MM.1S (cell line): ENCODE data around the gene FRY.

Experiments used
- DNase-seq: peaks from one replicate; pipeline ENCODE4 v3.0.0-alpha.2; 2015
- H2AFZ ChIP-seq: fragments of 300-600 bp; sonication (generic); 2 replicates; pipeline ENCODE4 v1.6.0; 2016; ENCODE audit warnings: antibody characterized with exemption, low read length
- H3F3A ChIP-seq: fragments of 300-600 bp; sonication (generic); 2 replicates; pipeline ENCODE4 v1.6.1; 2016; ENCODE audit warnings: mild to moderate bottlenecking, antibody characterized with exemption, low read length, moderate library complexity, mixed read lengths; ENCODE audit not compliant: insufficient read depth
- H3K27ac ChIP-seq: fragments of 300-600 bp; sonication (generic); 2 replicates; pipeline ENCODE4 v1.5.1; 2016; ENCODE audit warnings: mild to moderate bottlenecking, low read length
- H3K27me3 ChIP-seq: fragments of 300-600 bp; sonication (generic); replicated peaks from 2 replicates; pipeline ENCODE4 v1.6.0; 2016; ENCODE audit warnings: low read length; ENCODE audit not compliant: insufficient read depth
- H3K36me3 ChIP-seq: fragments of 300-600 bp; sonication (generic); replicated peaks from 2 replicates; pipeline ENCODE4 v1.6.1; 2016; ENCODE audit warnings: mild to moderate bottlenecking, low read length, mixed read lengths; ENCODE audit not compliant: insufficient read depth
- H3K4me1 ChIP-seq: fragments of 300-600 bp; sonication (generic); 2 replicates; pipeline ENCODE4 v1.6.1; 2016; ENCODE audit warnings: low read length, mixed read lengths
- H3K4me2 ChIP-seq: fragments of 300-600 bp; sonication (generic); 2 replicates; pipeline ENCODE4 v1.6.0; 2016; ENCODE audit warnings: low read depth, low read length
- H3K4me3 ChIP-seq: fragments of 300-600 bp; sonication (generic); 2 replicates; pipeline ENCODE4 v1.5.1; 2016; ENCODE audit warnings: low read length, mixed read lengths
- H3K79me2 ChIP-seq: fragments of 300-600 bp; sonication (generic); 2 replicates; pipeline ENCODE4 v1.6.1; 2016; ENCODE audit warnings: mixed run types, low read length, mixed read lengths
- H3K9ac ChIP-seq: fragments of 300-600 bp; sonication (generic); 2 replicates; pipeline ENCODE4 v1.6.1; 2016; ENCODE audit warnings: low read length, mixed read lengths
- H3K9me2 ChIP-seq: fragments of 300-600 bp; sonication (generic); replicated peaks from 2 replicates; pipeline ENCODE4 v1.6.1; 2016; ENCODE audit warnings: mild to moderate bottlenecking, low read length, mixed read lengths; ENCODE audit not compliant: insufficient read depth
- H3K9me3 ChIP-seq: fragments of 300-600 bp; sonication (generic); replicated peaks from 2 replicates; pipeline ENCODE4 v1.6.1; 2016; ENCODE audit warnings: mild to moderate bottlenecking, low read length, mixed read lengths; ENCODE audit not compliant: insufficient read depth
- H4K20me1 ChIP-seq: fragments of 300-600 bp; sonication (generic); 2 replicates; pipeline ENCODE4 v1.6.1; 2016; ENCODE audit warnings: mild to moderate bottlenecking, low read length, moderate library complexity, mixed read lengths; ENCODE audit not compliant: insufficient read depth
- CTCF ChIP-seq: fragments of 300-600 bp; sonication (generic); IDR thresholded peaks from 2 replicates; pipeline ENCODE4 v1.5.1; 2016; ENCODE audit warnings: antibody characterized with exemption, low read length, mixed read lengths
- EZH2 ChIP-seq: fragments of 300-600 bp; sonication (generic); optimal IDR thresholded peaks from 2 replicates; pipeline ENCODE3; 2017; ENCODE audit warnings: low read depth, mild to moderate bottlenecking, antibody characterized with exemption, low read length, mixed read lengths
- EZH2phosphoT487 ChIP-seq: fragments of 300-600 bp; sonication (generic); IDR thresholded peaks from 2 replicates; pipeline ENCODE4 v1.6.1; 2018; ENCODE audit warnings: antibody characterized with exemption, low read length

FRY gene

GRCh38 chr13:32035716-32036115 is 4.1 kb downstream of the FRY start:
- H3K27me3 ChIP-seq: no peaks in the 10 kb centered on the region

GRCh38 chr13:32036126-32036695 is 4.6 kb downstream of the FRY start:
- no peaks in the 10 kb centered on the region for H3K79me2 ChIP-seq

More at GRCh38 chr13:32035716-32036115, 4.1 kb downstream of the FRY start:
- H3K4me1 ChIP-seq: no peaks in the 10 kb centered on the region
- no peaks in the 10 kb centered on the region for H3K79me2 ChIP-seq
- no peak overlapping the region for H3K9ac ChIP-seq
- H3K4me3 ChIP-seq: no peak overlapping the region
- no peak overlapping the region for H2AFZ ChIP-seq
- no peaks in the 10 kb centered on the region for H3K36me3 ChIP-seq
- H3K9me2 ChIP-seq: no peaks in the 10 kb centered on the region
- no peaks in the 10 kb centered on the region for H4K20me1 ChIP-seq
- no peak for DNase-seq
- H3F3A ChIP-seq: no peaks in the 10 kb centered on the region
- H3K27ac ChIP-seq: no peak overlapping the region
- no peaks in the 10 kb centered on the region for H3K9me3 ChIP-seq
- TF ChIP-seq EZH2 (no peak), CTCF (no peak), EZH2phosphoT487 (no peak)
- H3K4me2 ChIP-seq: no peak overlapping the region

GRCh38 chr13:32036757-32037156 is 5.2 kb downstream of the FRY start:
- no peak overlapping the region for H3K4me2 ChIP-seq
- TF ChIP-seq CTCF (no peak), EZH2 (no peak), EZH2phosphoT487 (no peak)
- no peaks in the 10 kb centered on the region for H4K20me1 ChIP-seq
- no peaks in the 10 kb centered on the region for H3K9me2 ChIP-seq
- H3K9ac ChIP-seq: no peak overlapping the region
- no peaks in the 10 kb centered on the region for H3K4me1 ChIP-seq
- DNase-seq: no peak
- H3K36me3 ChIP-seq: no peaks in the 10 kb centered on the region
- no peak overlapping the region for H3K4me3 ChIP-seq
- H3K27ac ChIP-seq: no peak overlapping the region
- no peaks in the 10 kb centered on the region for H3K79me2 ChIP-seq
- no peaks in the 10 kb centered on the region for H3F3A ChIP-seq
- no peaks in the 10 kb centered on the region for H3K27me3 ChIP-seq
- no peaks in the 10 kb centered on the region for H3K9me3 ChIP-seq
- no peak overlapping the region for H2AFZ ChIP-seq

More at GRCh38 chr13:32036126-32036695, 4.6 kb downstream of the FRY start:
- Histone ChIP-seq H4K20me1 (no peaks in the 10 kb centered on the region), H3K4me3 (no peak overlapping the region), H3K9ac (no peak overlapping the region), H3K4me1 (no peaks in the 10 kb centered on the region), H3K4me2 (no peak overlapping the region), H3K36me3 (no peaks in the 10 kb centered on the region), H3F3A (no peaks in the 10 kb centered on the region), H3K9me2 (no peaks in the 10 kb centered on the region), H3K9me3 (no peaks in the 10 kb centered on the region), H2AFZ (no peak overlapping the region), H3K27ac (no peak overlapping the region), H3K27me3 (no peaks in the 10 kb centered on the region)
- DNase-seq: no peak
- no peak for TF ChIP-seq EZH2phosphoT487
- no peak for TF ChIP-seq EZH2
- TF ChIP-seq CTCF: no peak
